Liver (tissue), 9 donors: ENCODE data around the gene BRINP1. TPM values are rescaled to one million over a fixed set of nuclear protein-coding genes. Genes with fewer than 3 reads are reported as not detected.

ENCODE experiments used
- DNase-seq: peaks from one replicate; pipeline ENCODE4 v3.0.0-alpha.2; 2017; ENCODE audit warnings: low spot score
- H3K27ac ChIP-seq, 2 donors: one replicate each; pipeline ENCODE4 v1.7.0; 2013; ENCODE audit warnings: inconsistent platforms in 2 of 2, low read length in 2 of 2, control low read depth in 1 of 2, low read depth in 1 of 2, mild to moderate bottlenecking in 1 of 2
- H3K27me3 ChIP-seq, 4 donors: one replicate each; pipeline versions ENCODE4 v1.6.1 to v1.7.0; 2013; ENCODE audit warnings: low read length in 3 of 4, inconsistent platforms in 1 of 4, mild to moderate bottlenecking in 1 of 4, moderate library complexity in 1 of 4; ENCODE audit not compliant: control insufficient read depth in 4 of 4, insufficient read depth in 4 of 4
- H3K36me3 ChIP-seq, 4 donors: one replicate each; pipeline versions ENCODE4 v1.6.1 to v1.7.0; 2013; ENCODE audit warnings: low read length in 3 of 4, mild to moderate bottlenecking in 3 of 4, low read depth in 1 of 4, moderate library complexity in 1 of 4; ENCODE audit not compliant: control insufficient read depth in 4 of 4, insufficient read depth in 3 of 4
- H3K4me1 ChIP-seq, 4 donors: one replicate each; pipeline versions ENCODE4 v1.6.1 to v1.7.0; 2013; ENCODE audit warnings: low read length in 3 of 4, mild to moderate bottlenecking in 3 of 4, moderate library complexity in 1 of 4; ENCODE audit not compliant: control insufficient read depth in 4 of 4, insufficient read depth in 4 of 4
- H3K4me3 ChIP-seq, 3 donors: one replicate each; pipeline versions ENCODE4 v1.6.1 to v1.7.0; 2013; ENCODE audit warnings: low read length in 3 of 3, control low read depth in 1 of 3, low read depth in 1 of 3, mild to moderate bottlenecking in 1 of 3
- H3K9ac ChIP-seq, 2 donors: one replicate each; pipeline ENCODE4 v1.7.0; 2013; ENCODE audit warnings: low read length in 2 of 2, mild to moderate bottlenecking in 2 of 2, moderate library complexity in 2 of 2, control low read depth in 1 of 2, low read depth in 1 of 2
- H3K9me3 ChIP-seq, 4 donors: one replicate each; pipeline versions ENCODE4 v1.6.1 to v1.7.0; 2013; ENCODE audit warnings: low read length in 3 of 4; ENCODE audit not compliant: control insufficient read depth in 4 of 4
- ATF3 ChIP-seq: IDR thresholded peaks from 2 replicates; pipeline ENCODE4 v1.6.1; 2016; ENCODE audit warnings: antibody characterized with exemption
- CTCF ChIP-seq: fragments of 150-350 bp; IDR thresholded peaks from 2 replicates; pipeline ENCODE4 v1.5.1; 2017; ENCODE audit warnings: improper control_type of control experiment, low read depth, low read length; ENCODE audit not compliant: missing input control
- EGR1 ChIP-seq, 2 donors: IDR thresholded peaks; 2 replicates each; pipeline ENCODE4 v1.6.1; 2016 to 2018; ENCODE audit warnings: antibody characterized with exemption in 2 of 2, low read depth in 2 of 2
- FOXA1 ChIP-seq: IDR thresholded peaks from 2 replicates; pipeline ENCODE4 v1.6.1; 2016; ENCODE audit warnings: antibody characterized with exemption
- FOXA2 ChIP-seq: IDR thresholded peaks from 2 replicates; pipeline ENCODE4 v1.6.1; 2016; ENCODE audit warnings: antibody characterized with exemption
- GABPA ChIP-seq, 2 donors: IDR thresholded peaks in 1 of 2; conservative IDR thresholded peaks in 1 of 2; 2 replicates each; pipeline ENCODE4 v1.6.1; 2016; ENCODE audit warnings: antibody characterized with exemption in 2 of 2, mild to moderate bottlenecking in 1 of 2, moderate library complexity in 1 of 2
- HNF4A ChIP-seq, 2 donors: conservative IDR thresholded peaks; 2 replicates each; pipeline ENCODE4 v1.6.1; 2016; ENCODE audit warnings: antibody characterized with exemption in 2 of 2, mild to moderate bottlenecking in 2 of 2
- HNF4G ChIP-seq: IDR thresholded peaks from 2 replicates; pipeline ENCODE4 v1.6.1; 2016; ENCODE audit warnings: antibody characterized with exemption
- JUND ChIP-seq, 2 donors: IDR thresholded peaks; 2 replicates each; pipeline ENCODE4 v1.6.1; 2016; ENCODE audit warnings: antibody characterized with exemption in 2 of 2
- NR2F2 ChIP-seq: IDR thresholded peaks from 2 replicates; pipeline ENCODE4 v1.6.1; 2016; ENCODE audit warnings: antibody characterized with exemption
- RAD21 ChIP-seq, 2 donors: IDR thresholded peaks; 2 replicates each; pipeline ENCODE4 v1.6.1; 2016; ENCODE audit warnings: antibody characterized with exemption in 2 of 2, mild to moderate bottlenecking in 2 of 2
- RXRA ChIP-seq, 2 donors: IDR thresholded peaks; 2 replicates each; pipeline ENCODE4 v1.6.1; 2017 to 2018; ENCODE audit warnings: antibody characterized with exemption in 2 of 2, mild to moderate bottlenecking in 1 of 2
- SP1 ChIP-seq: IDR thresholded peaks from 2 replicates; pipeline ENCODE4 v1.6.1; 2018; ENCODE audit warnings: antibody characterized with exemption, mild to moderate bottlenecking
- TAF1 ChIP-seq: conservative IDR thresholded peaks from 2 replicates; pipeline ENCODE4 v1.6.1; 2016; ENCODE audit warnings: antibody characterized with exemption, mild to moderate bottlenecking
- YY1 ChIP-seq: IDR thresholded peaks from 2 replicates; pipeline ENCODE4 v1.6.1; 2016; ENCODE audit warnings: antibody characterized with exemption, mild to moderate bottlenecking
- ZBTB33 ChIP-seq: IDR thresholded peaks from 2 replicates; pipeline ENCODE4 v1.6.1; 2016; ENCODE audit warnings: antibody characterized with exemption
- WGBS: extraction: QIAGEN DNeasy Blood & Tissue Kit; methylation state at CpG from one replicate; pipeline ENCODE4 v1.1.7; 2013; 5-methylcytosine and 5-hydroxymethylcytosine counted together
- polyA plus RNA-seq, 2 donors: library from polyadenylated mRNA; stranded (reverse) in 1 of 2; unstranded in 1 of 2; fragments of 200-250 nt in 1 of 2; fragments of >200 nt in 1 of 2; fragmentation: Nextera tagmentation in 1 of 2; extraction: Ambion mirVana in 1 of 2; gene quantifications; one replicate each; pipeline versions ENCODE4 v1.2.1 to v1.2.3, GENCODE V29; 2013 to 2015
- total RNA-seq, 2 donors: library from RNA; depleted of rRNA; stranded (reverse); fragments of >200 nt; gene quantifications; one replicate each; pipeline ENCODE4 v1.2.3, GENCODE V29; 2014
- TF ChIP-seq, protein P1 (sequence below): IDR thresholded peaks from 2 replicates; pipeline ENCODE4 v1.6.1; 2016; ENCODE audit warnings: antibody characterized with exemption, mild to moderate bottlenecking
- donor health status: healthy.
- donor health status: healthy.
- donor health status: healthy.
- donor health status: healthy.
- donor health status: healthy.

BRINP1 gene
- total and polyA plus RNA-seq, 4 donors = under 0.01 to 0.43 (median 0.18) TPM

GRCh38 chr9:119227422-119227821, 141.8 kb downstream of the BRINP1 start:
- Histone ChIP-seq H3K27me3 (no peaks in the 10 kb centered on the region), H3K9ac (no peak overlapping the region), H3K9me3 (no peaks in the 10 kb centered on the region), H3K36me3 (no peaks in the 10 kb centered on the region), H3K4me1 (no peaks in the 10 kb centered on the region), H3K27ac (no peak overlapping the region), H3K4me3 (no peak overlapping the region)
- TF ChIP-seq YY1 (no peak), EGR1 (IDR thresholded peaks at IDR 0.05; ENCODE audit: low read depth in 2 of 2) (no peak), ATF3 (no peak), NR2F2 (no peak), HNF4A (conservative IDR thresholded peaks at IDR 0.05) (no peak), HNF4G (no peak), RXRA (IDR thresholded peaks at IDR 0.05) (no peak), FOXA1 (no peak), ZBTB33 (no peak), GABPA (IDR thresholded peaks at IDR 0.05 in 1 of 2, conservative IDR thresholded peaks at IDR 0.05 in 1 of 2) (no peak), TAF1 (no peak), SP1 (no peak), JUND (IDR thresholded peaks at IDR 0.05) (no peak), RAD21 (IDR thresholded peaks at IDR 0.05) (no peak)
- TF ChIP-seq, protein P1, sequence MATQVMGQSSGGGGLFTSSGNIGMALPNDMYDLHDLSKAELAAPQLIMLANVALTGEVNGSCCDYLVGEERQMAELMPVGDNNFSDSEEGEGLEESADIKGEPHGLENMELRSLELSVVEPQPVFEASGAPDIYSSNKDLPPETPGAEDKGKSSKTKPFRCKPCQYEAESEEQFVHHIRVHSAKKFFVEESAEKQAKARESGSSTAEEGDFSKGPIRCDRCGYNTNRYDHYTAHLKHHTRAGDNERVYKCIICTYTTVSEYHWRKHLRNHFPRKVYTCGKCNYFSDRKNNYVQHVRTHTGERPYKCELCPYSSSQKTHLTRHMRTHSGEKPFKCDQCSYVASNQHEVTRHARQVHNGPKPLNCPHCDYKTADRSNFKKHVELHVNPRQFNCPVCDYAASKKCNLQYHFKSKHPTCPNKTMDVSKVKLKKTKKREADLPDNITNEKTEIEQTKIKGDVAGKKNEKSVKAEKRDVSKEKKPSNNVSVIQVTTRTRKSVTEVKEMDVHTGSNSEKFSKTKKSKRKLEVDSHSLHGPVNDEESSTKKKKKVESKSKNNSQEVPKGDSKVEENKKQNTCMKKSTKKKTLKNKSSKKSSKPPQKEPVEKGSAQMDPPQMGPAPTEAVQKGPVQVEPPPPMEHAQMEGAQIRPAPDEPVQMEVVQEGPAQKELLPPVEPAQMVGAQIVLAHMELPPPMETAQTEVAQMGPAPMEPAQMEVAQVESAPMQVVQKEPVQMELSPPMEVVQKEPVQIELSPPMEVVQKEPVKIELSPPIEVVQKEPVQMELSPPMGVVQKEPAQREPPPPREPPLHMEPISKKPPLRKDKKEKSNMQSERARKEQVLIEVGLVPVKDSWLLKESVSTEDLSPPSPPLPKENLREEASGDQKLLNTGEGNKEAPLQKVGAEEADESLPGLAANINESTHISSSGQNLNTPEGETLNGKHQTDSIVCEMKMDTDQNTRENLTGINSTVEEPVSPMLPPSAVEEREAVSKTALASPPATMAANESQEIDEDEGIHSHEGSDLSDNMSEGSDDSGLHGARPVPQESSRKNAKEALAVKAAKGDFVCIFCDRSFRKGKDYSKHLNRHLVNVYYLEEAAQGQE = no peak
- WGBS = 80% methylated on average over 3 of the region's 3 CpGs
- DNase-seq = no peak

- H3K9ac ChIP-seq = no peak overlapping the region
- no peaks in the 10 kb centered on the region for H3K4me1 ChIP-seq
- peaks cover 0 to 2% (median 0%) of the 10 kb centered on the region in 4 donors for H3K9me3 ChIP-seq
- H3K4me3 ChIP-seq = no peak overlapping the region
- no peaks in the 10 kb centered on the region for H3K27me3 ChIP-seq
- WGBS = 59% methylated on average over 2 of the region's 2 CpGs
- no peak overlapping the region for H3K27ac ChIP-seq
- no peaks in the 10 kb centered on the region for H3K36me3 ChIP-seq
- DNase-seq = no peak
- TF ChIP-seq JUND (IDR thresholded peaks at IDR 0.05) (no peak), TAF1 (no peak), YY1 (no peak), FOXA1 (no peak), NR2F2 (no peak), ZBTB33 (no peak), FOXA2 (no peak), CTCF (no peak), RXRA (IDR thresholded peaks at IDR 0.05) (no peak), RAD21 (IDR thresholded peaks at IDR 0.05) (no peak), SP1 (no peak), GABPA (IDR thresholded peaks at IDR 0.05 in 1 of 2, conservative IDR thresholded peaks at IDR 0.05 in 1 of 2) (no peak), HNF4G (no peak), ATF3 (no peak), HNF4A (conservative IDR thresholded peaks at IDR 0.05) (no peak), EGR1 (IDR thresholded peaks at IDR 0.05; ENCODE audit: low read depth in 2 of 2) (no peak)
- TF ChIP-seq, protein P1 = no peak
These were observed 144.8 kb downstream of the BRINP1 start for GRCh38 chr9:119224431-119224830.
